Measurements from ENCODE around the gene EHBP1L1. TPM values are rescaled to one million over a fixed set of nuclear protein-coding genes. Genes with fewer than 3 reads are reported as not detected.

Gene EHBP1L1
- total and polyA plus RNA-seq, 2 of the 13 experiments (the other 11 are each of a cell fraction or from before 2014, with no cell fraction given), result 8.3 to 10.6 TPM

- TF ChIP-seq FOXJ3 (CRISPR knock-in tag; IDR thresholded peaks at IDR 0.05; ENCODE audit: borderline replicate concordance) (no peak), KLF9 (CRISPR knock-in tag; IDR thresholded peaks at IDR 0.05; ENCODE audit: low read depth) (no peak), ZSCAN21 (CRISPR knock-in tag; IDR thresholded peaks at IDR 0.05; ENCODE audit: borderline replicate concordance) (no peak), ZBTB34 (CRISPR knock-in tag; IDR thresholded peaks at IDR 0.05) (no peak), MED1 (CRISPR knock-in tag; IDR thresholded peaks at IDR 0.05) (peak; percentile 24; the same call in 1 of the 2 replicates), ZBTB46 (CRISPR knock-in tag; IDR thresholded peaks at IDR 0.05; ENCODE audit: borderline replicate concordance) (no peak), PITX1 (CRISPR knock-in tag; IDR thresholded peaks at IDR 0.05) (no peak), GATAD2A (CRISPR knock-in tag; IDR thresholded peaks at IDR 0.05) (no peak), PHF8 (CRISPR knock-in tag; IDR thresholded peaks at IDR 0.05) (peak; percentile 55), ARID5B (CRISPR knock-in tag; IDR thresholded peaks at IDR 0.05) (no peak; the same call in 1 of the 2 replicates), ZNF598 (CRISPR knock-in tag; IDR thresholded peaks at IDR 0.05; ENCODE audit: borderline replicate concordance) (peak; percentile 67; the same call in 1 of the 2 replicates), ZNF609 (CRISPR knock-in tag; IDR thresholded peaks at IDR 0.05; ENCODE audit: borderline replicate concordance) (no peak; the same call in 1 of the 2 replicates), ZNF503 (CRISPR knock-in tag; IDR thresholded peaks at IDR 0.05) (peak; percentile 60; the same call in 1 of the 2 replicates), HHEX (CRISPR knock-in tag; IDR thresholded peaks at IDR 0.05) (no peak)
Observed at GRCh38 chr11:65574109-65574810, 1.6 kb upstream of the EHBP1L1 start (continued).

Data from HepG2 (cell line).